Embryonic facial prominence (tissue), 1 donor: ENCODE results near the gene SORBS2.

Experiments used
- DNase-seq: peaks from one replicate; pipeline ENCODE4 v3.0.0-alpha.2; 2016; ENCODE audit errors: extremely low spot score

SORBS2 gene

DNA sequence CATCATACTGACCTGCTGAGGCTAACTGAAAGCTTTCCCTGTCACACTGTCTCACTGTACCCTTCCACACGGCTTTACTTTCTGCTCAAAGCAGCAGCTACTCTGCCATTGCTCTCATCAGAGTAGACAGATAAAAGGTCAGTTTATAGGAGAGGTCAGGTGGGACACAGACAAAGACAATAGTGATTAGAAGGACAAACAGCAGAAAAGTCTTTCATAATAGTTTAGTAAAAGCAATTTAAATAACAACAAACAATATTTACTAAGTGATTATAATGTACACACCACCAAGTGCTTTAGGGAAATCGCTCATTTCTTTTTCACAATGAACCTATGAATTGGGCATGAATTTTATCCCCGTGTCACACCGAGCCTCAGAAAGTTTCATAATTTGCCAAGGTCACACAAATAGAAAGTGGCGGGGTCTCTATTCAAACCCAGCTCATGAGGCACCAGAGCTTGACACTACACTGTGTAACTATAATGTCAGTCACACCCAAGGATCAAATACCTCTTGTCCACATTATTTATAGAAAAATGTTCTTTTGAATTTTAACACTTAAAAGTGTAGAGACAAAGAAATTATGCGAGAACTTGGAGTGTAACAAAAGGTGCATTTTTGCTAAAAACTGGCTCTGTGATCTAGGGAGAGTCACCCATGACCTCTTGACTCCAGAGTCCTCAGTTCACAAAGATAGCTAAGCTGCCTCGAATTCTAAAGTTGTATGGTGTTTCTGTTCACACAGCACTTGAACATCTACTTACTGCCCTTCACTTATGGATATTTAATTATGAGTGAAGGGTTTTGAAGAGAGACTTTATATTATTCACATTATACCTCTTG is 24.5 kb upstream of the SORBS2 start:
- no peak for DNase-seq

DNA sequence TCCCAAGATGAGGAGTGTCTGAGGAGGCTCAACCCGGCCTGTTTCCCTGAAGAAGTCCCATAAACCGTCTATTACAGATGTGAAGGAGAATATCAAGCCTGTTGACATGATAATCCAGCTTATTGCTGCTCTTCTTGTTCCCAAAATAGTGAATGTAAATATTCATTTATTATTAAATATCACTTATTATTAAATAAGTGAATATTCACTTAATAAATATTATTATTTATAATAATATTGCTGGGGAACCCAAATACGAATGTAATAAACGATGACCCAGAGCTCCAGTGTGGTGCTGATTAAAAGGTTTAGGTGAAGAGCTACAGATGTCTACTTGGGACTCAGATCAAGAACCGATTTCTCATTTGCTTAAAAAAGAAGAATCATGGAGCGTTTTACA is 23.8 kb upstream of the SORBS2 start:
- no peak for DNase-seq

DNA sequence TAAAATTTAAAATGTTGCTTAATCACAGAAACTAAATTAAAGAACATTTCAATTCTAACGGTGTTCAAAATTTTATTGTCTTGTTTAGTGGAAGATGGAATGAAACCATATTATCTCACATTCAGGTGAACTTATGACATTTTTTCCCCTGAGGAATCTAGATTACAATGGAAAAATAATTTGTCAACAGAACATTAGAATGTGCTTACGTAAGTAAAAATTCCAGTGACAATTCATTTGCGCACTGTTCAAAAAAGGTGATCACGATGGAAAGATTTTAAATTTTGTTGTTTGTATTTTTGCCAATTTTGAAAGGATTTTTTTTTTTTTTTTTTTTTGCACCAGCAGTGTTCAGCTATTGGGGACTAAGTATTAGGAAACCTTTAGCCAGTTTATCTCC is 23.3 kb upstream of the SORBS2 start:
- no peak for DNase-seq

DNA sequence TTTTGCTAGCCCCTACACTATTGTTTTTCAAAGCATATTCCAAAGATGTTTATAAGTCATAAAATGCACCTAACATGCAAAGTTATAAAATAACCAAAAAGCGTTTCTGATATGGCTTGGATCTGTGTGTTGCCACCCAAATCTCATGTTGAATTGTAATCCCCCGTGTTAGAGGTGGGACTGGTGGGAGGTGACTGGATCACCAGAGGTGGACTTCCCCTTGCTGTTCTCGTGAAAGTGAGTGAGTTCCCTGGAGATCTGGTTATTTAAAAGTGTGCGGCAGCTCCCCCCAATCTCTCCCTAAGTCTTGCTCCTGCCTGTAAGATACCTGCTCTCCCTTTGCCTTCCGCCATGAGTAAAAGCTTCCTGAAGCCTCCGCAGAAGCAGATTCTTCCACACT is 22.8 kb upstream of the SORBS2 start:
- DNase-seq, result no peak

DNA sequence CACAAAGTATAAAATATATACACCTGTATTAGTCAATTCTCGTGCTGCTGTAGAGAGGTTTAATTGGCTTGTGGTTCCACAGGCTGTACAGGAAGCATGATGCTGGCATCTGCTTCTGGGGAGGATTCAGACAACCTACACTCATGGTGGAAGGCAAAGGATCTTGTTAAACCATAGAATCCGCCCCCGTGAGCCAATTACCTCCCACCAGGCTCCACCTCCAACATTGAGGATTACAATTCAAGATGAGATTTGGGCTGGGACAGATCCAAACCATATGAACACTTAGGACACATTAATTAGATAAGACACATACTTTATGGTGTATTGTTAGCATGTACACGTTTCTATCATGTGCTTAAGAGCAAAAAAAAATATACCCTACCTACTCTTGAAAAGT is 22.1 kb upstream of the SORBS2 start:
- DNase-seq, result no peak

DNA sequence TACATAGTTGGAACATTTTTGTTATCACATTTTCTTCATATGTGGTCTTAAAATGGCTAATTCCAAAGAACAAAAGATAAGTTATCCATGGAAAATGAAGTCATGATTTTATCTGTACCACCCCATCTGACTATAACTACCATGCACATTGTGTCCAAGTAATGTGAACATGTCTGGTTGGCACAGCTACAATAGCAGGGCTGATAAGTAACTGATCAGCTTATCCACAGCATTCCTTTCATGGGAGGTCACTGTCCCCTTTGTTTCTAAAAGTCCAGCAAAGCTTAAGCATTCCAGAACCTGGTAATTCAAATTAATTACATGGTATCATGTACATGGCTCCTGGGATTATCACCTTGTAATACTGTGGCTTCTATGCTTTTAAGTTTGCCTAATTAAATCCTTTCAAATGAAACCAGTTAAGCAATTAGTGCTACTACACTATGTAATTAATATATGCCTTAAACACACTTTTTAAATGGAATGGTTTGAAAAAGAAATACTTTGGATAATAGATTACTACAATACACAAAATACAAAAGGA is 21.1 kb upstream of the SORBS2 start:
- no peak for DNase-seq

DNA sequence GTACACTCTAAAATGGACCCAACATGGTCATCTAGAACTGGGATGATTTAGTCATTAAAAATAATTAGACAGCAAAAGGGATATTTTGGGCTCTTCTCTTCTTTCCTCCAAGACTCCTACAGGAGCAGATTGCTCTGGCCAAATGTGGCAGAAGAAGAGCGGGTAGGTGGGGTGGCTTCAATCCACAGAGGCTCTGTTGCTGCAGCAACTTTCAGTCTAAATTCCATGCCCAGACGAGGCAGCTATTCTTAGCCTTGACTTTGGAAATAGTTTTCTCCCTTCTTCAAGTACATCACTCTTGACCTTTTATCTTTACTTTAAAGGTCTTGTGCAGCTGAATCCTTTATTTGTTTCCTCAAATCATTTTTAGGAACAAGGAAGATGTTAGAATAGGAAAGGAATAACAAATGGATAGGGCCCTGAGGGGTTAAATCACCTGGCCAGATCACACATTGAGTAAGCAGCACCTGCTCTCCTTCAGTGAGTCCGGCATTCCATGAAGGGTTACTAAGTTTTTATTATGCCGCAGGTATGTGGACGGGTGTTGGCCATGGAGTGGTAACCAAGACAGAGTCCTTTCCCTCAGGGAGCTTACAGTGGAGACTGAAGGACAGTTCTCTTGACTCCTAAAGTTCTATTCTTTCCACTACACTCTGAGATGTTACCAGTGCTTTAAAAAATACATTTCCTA is 19.3 kb upstream of the SORBS2 start:
- no peak for DNase-seq

DNA sequence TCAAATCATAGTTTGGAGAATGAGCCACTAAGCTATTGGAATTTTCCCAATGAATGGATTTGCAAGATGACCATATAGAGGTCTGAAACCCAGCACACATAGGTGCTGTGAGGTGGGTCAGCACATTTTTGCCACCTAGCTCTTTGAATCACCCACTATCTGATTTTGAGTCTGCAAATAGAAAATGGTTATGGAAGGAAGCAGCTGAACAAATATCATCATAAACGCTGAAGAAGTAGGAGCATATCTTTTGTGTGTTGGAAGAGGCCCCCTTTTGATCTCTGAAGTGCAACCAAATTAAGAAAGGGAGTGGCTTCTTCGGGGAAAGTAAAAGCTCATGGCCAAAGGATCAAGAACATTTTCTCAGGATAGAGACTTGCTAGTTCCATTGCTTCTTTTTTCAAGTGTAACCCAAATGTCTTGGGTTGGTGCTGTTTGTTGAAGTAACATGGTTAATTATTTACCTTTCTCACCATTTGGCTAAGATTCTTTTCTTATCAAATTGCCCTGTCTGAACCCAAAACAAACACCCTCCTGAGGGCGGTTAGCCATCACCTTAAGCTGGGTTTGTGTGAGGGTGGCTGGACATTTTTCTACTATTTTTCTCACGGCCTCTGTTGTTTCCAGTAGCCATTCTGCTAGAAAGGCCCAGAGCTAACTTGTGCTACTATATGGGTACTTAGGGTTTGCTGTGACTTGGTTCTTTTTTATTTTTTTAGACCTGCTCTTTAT is 18.4 kb upstream of the SORBS2 start:
- no peak for DNase-seq

DNA sequence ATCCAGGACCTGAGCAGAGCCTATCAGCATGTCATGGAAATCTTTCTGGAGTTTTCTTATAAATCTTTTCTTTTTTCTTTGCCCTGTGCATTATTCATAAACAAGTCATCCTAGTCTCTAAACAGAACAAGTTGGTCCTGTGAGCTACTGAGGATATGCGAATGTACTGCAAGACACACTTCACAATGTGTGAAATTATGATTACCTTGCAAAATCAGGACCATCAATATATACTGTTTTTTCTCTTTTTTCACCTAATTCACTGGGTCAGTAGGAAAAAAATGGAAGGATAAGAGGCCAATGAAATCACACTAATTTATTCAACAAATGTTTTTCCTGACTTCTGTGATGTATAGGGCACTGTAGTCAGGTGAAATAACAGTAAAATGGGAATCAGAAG is 14.4 kb upstream of the SORBS2 start:
- DNase-seq, result no peak

DNA sequence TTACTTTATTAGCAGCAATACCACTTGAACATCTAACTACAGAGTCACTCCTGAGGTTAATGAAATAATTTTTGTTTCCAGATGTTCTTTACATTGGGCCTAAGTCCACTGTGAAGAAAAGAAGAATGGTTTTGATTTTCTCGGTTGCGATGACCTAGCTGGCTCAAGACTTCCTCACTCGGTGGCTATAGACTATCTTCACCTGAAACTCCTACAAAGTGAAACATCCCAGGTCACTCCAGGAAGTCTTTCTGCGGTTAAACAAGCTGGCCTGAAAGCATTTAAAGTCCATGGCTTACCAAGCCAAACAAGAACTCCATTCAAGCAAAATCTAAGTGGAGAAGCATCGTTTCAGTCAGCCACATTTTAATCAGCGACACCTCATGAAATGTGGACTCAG is 13.7 kb upstream of the SORBS2 start:
- DNase-seq, result no peak

DNA sequence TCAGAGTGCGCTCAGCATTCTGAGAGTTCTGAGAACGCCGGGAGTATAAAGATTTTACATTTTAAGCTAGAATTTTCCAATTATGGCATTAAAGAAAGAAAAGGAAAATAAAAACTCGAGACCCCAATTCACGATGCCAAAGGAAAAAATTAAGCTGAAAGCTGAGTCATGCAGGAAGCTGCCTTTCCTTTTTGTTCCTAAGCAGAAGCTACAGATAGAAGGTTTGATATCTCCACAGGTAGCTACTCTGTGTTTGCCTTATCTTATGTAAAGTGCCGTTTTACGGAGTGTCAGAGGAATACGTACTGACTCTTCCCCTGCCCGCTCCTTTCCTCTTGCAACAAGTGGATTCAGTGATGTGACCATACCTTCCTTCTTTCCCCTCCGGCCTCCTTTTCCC is 10.8 kb upstream of the SORBS2 start:
- no peak for DNase-seq

DNA sequence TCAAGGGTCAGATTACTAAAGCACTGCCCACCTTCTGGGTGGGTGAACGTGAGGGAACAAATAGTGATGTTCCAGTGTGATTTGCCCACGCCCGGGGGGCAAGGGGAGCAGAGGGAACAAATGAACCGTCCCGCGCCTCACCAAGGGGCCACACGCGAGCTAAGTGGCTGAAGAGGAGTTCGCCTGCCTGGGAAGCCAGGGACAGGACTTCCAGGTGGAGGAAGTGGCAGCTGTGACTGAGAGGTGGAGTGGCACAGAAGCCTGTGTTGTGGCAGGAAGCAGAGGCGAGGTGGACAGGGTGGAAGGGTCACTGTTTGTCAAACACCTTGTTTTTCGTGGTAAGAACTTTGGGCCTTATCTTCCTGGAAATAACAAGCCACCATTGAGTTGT is 9.0 kb upstream of the SORBS2 start:
- no peak for DNase-seq

DNA sequence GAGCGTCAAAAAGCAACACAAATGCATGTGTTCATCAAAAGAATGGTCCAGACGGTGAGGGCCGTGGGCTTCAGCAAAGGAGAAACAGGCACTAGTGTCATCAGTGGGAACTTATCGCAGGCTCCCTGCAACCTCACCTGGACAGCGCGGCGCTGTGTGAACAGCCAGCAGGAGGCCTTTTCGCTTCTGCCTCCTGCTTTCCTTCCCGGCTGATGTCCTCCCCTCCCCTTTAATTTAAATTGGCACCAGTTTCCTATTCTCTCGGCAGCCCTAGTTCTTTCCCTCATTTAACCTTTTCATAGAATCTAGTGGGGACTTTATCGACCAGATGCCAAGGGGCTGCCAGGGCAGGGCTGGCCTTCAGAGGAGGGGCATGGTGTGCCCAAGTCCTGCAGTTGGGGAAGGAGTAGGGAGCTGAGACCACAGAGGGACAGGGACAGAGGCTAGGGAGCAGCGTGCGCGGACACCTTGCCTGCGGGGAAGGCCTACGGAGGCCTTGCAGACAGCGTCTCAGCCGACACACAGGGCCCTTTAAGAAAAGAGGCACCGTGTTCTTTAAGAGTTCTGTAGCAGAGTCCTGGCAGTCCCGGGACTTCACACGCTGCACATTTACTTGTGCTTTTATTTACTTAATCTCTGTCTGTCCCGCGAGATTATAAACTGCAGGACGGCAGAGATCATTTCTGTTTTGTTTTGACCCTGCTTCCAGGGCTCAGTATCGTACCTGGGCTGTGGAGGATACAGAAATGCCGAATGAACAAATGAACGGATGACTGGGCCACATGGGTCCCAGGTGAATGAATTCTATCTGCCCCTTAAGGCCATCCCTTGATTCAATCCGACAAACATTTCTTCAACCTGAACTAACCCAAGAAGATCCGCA is 8.4 kb upstream of the SORBS2 start:
- no peak for DNase-seq

DNA sequence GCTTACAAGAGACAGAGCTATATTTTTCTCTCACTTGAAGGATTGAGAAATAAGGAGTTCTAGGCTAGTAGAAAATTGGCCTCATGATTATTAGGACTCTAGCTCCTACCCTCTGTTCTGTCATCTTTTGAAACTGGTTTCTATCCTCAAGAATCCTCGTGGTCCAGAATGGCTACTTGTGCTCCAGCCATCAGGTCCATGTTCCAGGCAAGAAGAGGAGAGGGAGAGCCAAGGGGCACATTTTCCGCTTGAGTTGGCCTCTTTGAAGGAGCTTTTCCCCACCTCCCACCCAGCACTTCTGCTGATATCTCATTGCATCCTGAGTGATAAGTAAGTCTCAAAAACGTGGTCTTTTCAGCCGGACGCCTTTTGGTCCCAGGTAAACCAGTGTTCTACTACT is 7.2 kb upstream of the SORBS2 start:
- DNase-seq, result no peak

DNA sequence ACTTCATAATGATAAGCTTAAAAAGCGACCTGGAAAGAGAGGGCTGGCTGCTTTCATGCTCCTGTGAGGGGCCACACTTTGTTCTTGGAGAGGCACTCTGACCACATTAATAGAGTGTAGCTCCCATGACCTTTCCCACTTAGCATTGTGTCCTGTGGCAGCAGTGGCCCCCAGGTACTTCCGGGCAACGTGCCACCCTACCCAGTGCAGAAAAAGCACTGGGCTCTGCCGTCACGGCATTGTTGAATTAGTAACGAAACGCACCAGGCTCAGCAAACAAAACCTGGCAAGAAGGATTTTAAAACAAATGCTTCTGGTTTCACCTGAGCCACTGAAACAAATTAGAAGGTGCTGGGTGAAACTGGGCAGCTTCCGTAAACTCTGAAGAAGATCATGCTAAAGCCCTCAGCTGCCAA is 5.4 kb upstream of the SORBS2 start:
- DNase-seq, result no peak

DNA sequence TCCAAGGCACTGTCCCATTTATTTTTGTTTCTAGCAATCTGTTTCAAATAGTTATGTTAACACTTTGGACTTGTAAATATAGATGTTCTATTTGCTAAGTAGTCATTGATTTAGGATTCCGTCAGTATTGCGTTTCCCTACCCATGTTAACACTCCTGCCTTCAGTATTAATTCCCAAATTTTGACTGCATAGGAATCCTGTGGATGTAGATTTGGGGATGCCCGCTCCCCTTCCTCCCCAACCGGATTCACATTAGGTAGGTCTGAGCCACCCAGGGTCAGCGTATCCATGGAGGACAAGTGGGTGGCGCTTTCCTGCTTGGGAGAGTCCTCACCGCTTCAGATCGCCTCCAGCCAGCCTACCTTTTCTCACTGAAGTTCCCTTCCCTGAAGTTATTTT is 1.1 kb upstream of the SORBS2 start:
- DNase-seq, result no peak

DNA sequence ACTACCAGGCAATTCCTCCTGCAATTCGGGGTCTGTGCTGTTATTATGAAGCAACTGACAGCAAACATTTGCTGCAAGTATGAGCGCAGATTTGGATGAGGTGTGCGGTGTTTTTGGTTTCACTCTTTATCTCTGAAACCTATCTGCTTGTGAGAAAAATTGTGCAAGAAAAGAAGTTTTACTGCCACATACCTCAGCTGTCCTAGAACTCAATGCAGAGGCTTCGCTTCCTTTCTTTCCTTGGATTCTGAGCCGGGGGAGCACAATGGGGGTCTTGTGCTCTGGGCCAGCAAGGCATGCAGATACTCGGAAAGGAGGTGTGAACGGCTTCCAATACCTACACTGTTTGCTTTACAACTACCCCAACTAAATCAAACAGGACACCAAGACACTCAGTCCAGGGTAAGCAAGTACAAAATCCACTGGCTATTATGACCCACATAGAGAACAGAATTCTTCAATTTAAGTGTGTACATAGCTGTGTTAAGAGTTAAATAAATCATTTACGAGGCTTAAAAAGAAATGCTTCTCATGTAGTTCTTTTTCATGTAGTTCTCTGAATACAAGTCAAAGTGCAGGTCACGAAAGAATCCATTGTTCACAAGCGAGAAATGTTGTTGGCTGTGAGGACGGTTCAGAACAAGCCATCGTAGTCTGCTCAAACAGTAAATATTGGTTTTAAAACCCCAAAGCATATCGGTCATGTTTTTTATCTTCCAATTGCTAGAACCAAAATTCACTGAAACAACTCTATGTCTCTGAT is 1.1 kb downstream of the SORBS2 start:
- DNase-seq, result no peak

DNA sequence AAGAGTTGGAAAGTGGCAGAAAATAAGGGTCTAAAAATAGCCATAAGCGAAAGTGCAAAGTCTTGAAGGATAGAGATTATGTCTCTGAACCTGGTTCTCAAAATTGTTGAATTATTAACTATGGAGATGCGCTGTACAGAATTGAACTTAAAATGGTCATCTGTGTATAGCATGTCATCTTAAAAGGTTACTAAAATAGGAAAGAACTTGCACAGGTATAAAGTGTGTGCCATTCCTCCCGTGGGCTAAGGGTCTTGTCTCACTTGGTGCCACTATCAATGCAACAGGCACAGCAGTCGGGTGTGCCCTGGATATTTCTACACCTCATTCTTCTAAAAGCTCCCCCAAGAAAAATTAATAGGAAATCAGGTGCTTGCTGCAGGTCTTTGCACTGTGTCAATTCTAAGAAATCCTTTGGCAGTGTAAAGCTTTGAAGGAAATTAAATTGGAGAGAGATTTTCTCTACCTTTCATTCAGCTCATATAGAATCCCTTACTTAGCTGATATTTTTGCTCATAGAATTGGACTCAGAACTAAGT is 2.4 kb downstream of the SORBS2 start:
- no peak for DNase-seq

DNA sequence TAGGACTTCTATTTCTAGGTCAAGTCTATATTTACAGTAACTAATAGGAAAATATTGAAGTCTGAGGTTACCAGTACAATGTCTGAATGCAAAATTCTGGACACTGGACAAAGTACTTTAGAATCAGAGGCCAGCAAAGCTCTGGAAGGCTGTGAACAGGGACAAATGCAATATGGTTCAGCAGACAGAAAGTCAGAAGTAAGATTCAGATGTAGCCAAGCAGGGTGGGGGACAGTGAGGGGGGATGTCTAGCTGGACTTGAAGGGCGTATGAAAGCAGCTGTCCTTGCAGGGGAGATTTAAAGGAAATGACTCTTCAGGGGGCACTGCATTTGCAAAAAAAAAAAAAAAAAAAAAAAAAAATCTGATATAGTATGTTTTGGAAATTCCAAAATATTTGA is 2.9 kb downstream of the SORBS2 start:
- no peak for DNase-seq

DNA sequence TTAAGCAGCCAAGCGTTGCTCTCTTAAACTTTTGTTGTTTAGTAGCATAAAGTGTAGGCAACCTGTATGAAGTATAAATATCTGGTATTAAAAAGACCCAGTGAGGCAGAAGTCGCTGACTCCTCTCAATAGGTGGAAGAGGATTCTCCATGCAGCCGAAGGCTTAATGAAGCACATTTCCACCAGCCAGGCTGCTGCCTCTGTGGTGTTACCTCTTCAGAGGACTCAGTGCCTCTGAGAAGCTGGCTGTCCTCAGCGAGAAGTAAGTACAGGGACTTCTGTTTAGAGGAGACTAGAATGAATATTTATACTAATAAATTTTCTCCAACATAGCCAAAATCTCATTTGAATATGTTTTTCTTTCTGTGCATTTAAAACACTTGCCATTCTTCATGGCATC is 6.0 kb downstream of the SORBS2 start:
- no peak for DNase-seq
